ENCODE measurements around the gene CLTRN.

Gene CLTRN

GRCh38 chrX:15683193-15683592, 18.6 kb upstream of the CLTRN start:
- no peak overlapping the region for H3K27ac ChIP-seq
- TF ChIP-seq ZFX (IDR thresholded peaks at IDR 0.05): no peak
- TF ChIP-seq CTCF (conservative IDR thresholded peaks at IDR 0.05): no peak

- TF ChIP-seq CTCF (conservative IDR thresholded peaks at IDR 0.05) (no peak), ZFX (IDR thresholded peaks at IDR 0.05) (no peak)
These were observed 16.8 kb upstream of the CLTRN start for GRCh38 chrX:15681433-15681832.

GRCh38 chrX:15680401-15680800, 15.8 kb upstream of the CLTRN start:
- TF ChIP-seq ZFX (IDR thresholded peaks at IDR 0.05) (no peak), CTCF (conservative IDR thresholded peaks at IDR 0.05) (no peak)
- no peak overlapping the region for H3K27ac ChIP-seq

More at GRCh38 chrX:15681433-15681832, 16.8 kb upstream of the CLTRN start:
- no peak overlapping the region for H3K27ac ChIP-seq

GRCh38 chrX:15679246-15679645, 14.6 kb upstream of the CLTRN start:
- H3K27ac ChIP-seq: no peak overlapping the region
- no peak for TF ChIP-seq ZFX (IDR thresholded peaks at IDR 0.05)
- no peak for TF ChIP-seq CTCF (conservative IDR thresholded peaks at IDR 0.05)

- no peak overlapping the region for H3K27ac ChIP-seq
- TF ChIP-seq ZFX (IDR thresholded peaks at IDR 0.05) (no peak), CTCF (conservative IDR thresholded peaks at IDR 0.05) (no peak)
These were observed 13.7 kb upstream of the CLTRN start for GRCh38 chrX:15678339-15678738.

- TF ChIP-seq CTCF (conservative IDR thresholded peaks at IDR 0.05) (no peak), ZFX (IDR thresholded peaks at IDR 0.05) (no peak)
- no peak overlapping the region for H3K27ac ChIP-seq
These were observed 12.3 kb upstream of the CLTRN start for GRCh38 chrX:15676886-15677285.

GRCh38 chrX:15675490-15675921, 10.9 kb upstream of the CLTRN start:
- peak overlapping the region; percentile 99 for H3K27ac ChIP-seq
- no peak for TF ChIP-seq CTCF (conservative IDR thresholded peaks at IDR 0.05)
- no peak for TF ChIP-seq ZFX (IDR thresholded peaks at IDR 0.05)

Data from C4-2B (cell line).